Cardiac muscle cell (in vitro differentiated cells and primary cell): ENCODE data around the gene ARID1A. TPM values are rescaled to one million over a fixed set of nuclear protein-coding genes. Genes with fewer than 3 reads are reported as not detected.
A peak's percentile ranks its signal among the peaks of the same experiment; 100 is the strongest.
"Not testable (repeated sequence)": the region's sequence is repeated elsewhere in the genome, so short reads cannot be mapped to it uniquely, and the experiment has no call there.

ENCODE experiments used
- DNase-seq, 2 donors: peaks; one replicate each; pipeline versions ENCODE4 v3.0.0 to v3.0.0-alpha.2; 2010 to 2017; ENCODE audit warnings: low read depth in 1 of 2, low spot score in 1 of 2
- H3K27ac ChIP-seq: fragments of 200-600 bp; sonication (generic); 2 replicates; pipeline ENCODE4 v1.5.1; 2016
- H3K27me3 ChIP-seq: fragments of 200-600 bp; sonication (generic); 2 replicates; pipeline ENCODE4 v1.6.0; 2016; ENCODE audit warnings: control low read depth
- H3K36me3 ChIP-seq: fragments of 200-600 bp; sonication (generic); 2 replicates; pipeline ENCODE4 v1.5.1; 2016; ENCODE audit warnings: control low read depth
- H3K4me1 ChIP-seq: fragments of 200-600 bp; sonication (generic); 2 replicates; pipeline ENCODE4 v1.8.1; 2017; ENCODE audit warnings: low read depth, mild to moderate bottlenecking, mixed run types
- H3K4me3 ChIP-seq: fragments of 200-600 bp; sonication (generic); 2 replicates; pipeline ENCODE4 v1.5.1; 2016; ENCODE audit warnings: mild to moderate bottlenecking
- H3K9me3 ChIP-seq: fragments of 200-600 bp; sonication (generic); 2 replicates; pipeline ENCODE4 v1.5.1; 2017; ENCODE audit warnings: low read depth, mild to moderate bottlenecking, control low read depth
- polyA plus RNA-seq: library from polyadenylated mRNA; unstranded; fragments of >200 nt; fragmentation: Nextera tagmentation; extraction: Ambion mirVana; gene quantifications from 2 replicates; pipeline ENCODE4 v1.2.1, GENCODE V29; 2016
- total RNA-seq: library from RNA; depleted of rRNA; stranded (reverse); fragments of >200 nt; gene quantifications from 2 replicates; pipeline ENCODE4 v1.2.3, GENCODE V29; 2016
- TF ChIP-seq, protein P1 (sequence below): IDR thresholded peaks from 2 replicates; pipeline ENCODE4 v1.5.1; 2012; ENCODE audit warnings: low read depth, mild to moderate bottlenecking, low read length

Gene ARID1A
- total and polyA plus RNA-seq, 2 experiments from 2014 or later, result 28.5 to 93.3 TPM

DNA sequence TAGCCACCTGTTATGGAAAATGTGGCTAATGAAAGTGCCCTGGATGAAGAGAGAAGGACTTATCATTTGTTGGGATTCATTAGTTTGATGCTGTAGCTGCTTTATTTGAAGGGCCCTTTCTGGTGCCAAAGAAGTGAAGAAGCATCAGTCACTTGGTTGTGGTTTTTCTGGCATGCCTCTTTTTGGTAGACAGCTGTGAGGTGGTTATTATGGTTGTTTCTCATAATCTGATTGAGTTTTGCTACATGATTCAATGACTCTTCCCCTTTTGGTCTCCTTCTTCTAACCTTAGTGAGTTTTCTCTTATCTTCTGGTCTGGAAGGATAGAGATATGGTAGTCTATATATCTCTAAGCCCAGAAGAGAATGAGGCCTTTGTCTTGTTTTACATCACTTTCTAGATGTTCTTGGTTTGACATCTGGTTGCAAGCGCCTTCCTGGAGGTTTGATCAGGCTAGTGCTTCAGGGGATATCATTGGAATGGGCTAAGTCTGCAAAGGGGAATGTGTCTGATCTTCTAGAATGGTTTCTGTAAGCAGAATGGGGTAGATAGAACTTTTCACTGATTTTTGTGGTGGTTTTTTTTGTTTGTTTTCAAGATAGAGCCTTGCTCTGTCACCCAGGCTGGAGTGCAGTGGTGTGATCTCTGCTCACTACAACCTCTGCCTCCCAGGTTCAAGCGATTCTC is 26.0 kb downstream of the ARID1A start:
- Histone ChIP-seq H3K36me3 (no peaks in the 10 kb centered on the region), H3K9me3 (no peaks in the 10 kb centered on the region), H3K4me1 (peaks cover 54% of the 10 kb centered on the region), H3K27ac (peak overlapping the region; percentile 85), H3K27me3 (no peaks in the 10 kb centered on the region), H3K4me3 (no peak overlapping the region)
- no peak for DNase-seq
- TF ChIP-seq, protein P1, sequence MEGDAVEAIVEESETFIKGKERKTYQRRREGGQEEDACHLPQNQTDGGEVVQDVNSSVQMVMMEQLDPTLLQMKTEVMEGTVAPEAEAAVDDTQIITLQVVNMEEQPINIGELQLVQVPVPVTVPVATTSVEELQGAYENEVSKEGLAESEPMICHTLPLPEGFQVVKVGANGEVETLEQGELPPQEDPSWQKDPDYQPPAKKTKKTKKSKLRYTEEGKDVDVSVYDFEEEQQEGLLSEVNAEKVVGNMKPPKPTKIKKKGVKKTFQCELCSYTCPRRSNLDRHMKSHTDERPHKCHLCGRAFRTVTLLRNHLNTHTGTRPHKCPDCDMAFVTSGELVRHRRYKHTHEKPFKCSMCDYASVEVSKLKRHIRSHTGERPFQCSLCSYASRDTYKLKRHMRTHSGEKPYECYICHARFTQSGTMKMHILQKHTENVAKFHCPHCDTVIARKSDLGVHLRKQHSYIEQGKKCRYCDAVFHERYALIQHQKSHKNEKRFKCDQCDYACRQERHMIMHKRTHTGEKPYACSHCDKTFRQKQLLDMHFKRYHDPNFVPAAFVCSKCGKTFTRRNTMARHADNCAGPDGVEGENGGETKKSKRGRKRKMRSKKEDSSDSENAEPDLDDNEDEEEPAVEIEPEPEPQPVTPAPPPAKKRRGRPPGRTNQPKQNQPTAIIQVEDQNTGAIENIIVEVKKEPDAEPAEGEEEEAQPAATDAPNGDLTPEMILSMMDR, result no peak

DNA sequence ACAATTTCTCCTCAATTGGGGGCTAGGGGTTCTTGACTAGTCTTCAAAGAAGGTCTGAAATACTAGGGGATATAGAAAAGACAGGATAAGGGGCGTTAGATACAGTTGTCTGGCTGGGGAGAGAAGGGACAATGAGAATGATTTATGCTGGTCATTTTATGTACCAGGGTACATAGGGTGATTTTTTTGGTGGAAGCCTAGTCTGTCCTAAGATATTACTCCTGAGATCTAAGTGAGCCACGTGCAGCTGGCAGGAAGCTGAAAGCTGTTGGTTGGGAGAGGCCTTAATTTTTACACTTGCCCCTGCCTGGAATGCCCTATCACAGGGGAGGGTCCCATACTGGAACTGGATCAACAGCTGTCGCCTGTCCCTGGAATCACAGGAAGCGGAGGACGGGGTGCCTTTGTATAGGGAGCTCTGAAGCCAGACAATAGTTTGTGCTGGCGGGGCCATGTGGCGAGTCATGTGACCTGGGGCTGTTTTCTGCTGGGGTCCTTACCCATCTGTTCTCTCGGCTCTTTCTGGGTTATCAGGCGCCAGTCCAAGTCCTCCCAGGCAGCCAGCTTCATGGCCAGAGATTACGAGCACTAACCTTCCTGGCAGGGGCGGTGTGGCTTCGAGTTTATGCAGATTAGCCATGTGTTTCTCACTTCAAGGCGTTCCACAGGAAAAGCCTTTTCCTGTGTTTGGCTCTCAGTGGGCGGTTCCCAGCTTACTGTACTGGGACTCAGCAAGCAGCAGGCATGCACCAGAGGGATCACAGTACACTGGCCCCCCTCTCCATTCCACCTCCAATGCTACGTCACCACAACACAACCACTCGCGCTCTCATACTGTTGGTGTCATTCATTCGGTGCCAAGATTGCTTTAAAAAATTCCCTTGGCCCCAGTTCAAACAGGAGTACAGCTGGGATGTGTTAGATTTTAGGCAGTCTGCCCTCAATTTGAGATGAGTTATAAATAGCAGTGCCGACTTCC is 27.5 kb downstream of the ARID1A start:
- peak; percentile 94 to 100 for DNase-seq
- H3K27ac ChIP-seq, result peak overlapping the region; percentile 85
- H3K4me1 ChIP-seq, result peaks cover 59% of the 10 kb centered on the region
- no peaks in the 10 kb centered on the region for H3K36me3 ChIP-seq
- H3K9me3 ChIP-seq, result no peaks in the 10 kb centered on the region
- H3K27me3 ChIP-seq, result no peaks in the 10 kb centered on the region
- TF ChIP-seq, protein P1, result peak; percentile 14
- H3K4me3 ChIP-seq, result no peak overlapping the region

- Histone ChIP-seq H3K36me3 (no peaks in the 10 kb centered on the region), H3K27me3 (no peaks in the 10 kb centered on the region), H3K27ac (peak overlapping the region; percentile 85), H3K4me1 (peaks cover 64% of the 10 kb centered on the region), H3K4me3 (no peak overlapping the region), H3K9me3 (no peaks in the 10 kb centered on the region)
- DNase-seq, result no peak
- TF ChIP-seq, protein P1, result no peak
These were observed 28.3 kb downstream of the ARID1A start for GRCh38 chr1:26724118-26724517.

DNA sequence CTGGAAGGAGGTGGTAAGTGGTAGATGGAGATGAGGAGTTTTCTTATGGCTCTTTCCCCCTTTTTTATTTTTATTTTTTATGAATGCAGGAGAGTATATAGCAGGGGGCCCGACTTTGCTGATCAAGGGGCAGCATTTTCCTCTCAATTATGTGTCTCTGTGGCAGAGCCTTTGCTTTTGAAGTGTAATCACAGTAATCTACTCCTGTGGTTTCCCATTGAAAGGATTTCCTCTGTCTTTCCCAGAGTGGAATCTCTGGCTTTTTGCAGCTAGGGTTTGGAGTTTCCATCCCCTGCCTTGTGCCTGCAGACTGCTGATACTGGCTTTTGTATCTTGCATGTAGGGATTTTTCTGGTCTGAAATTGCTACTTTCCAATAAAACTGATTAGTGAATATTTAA is 29.1 kb downstream of the ARID1A start:
- Histone ChIP-seq H3K9me3 (no peaks in the 10 kb centered on the region), H3K4me3 (no peak overlapping the region), H3K4me1 (peaks cover 64% of the 10 kb centered on the region), H3K27ac (peak overlapping the region; percentile 85), H3K27me3 (no peaks in the 10 kb centered on the region), H3K36me3 (peaks cover 2% of the 10 kb centered on the region)
- no peak for DNase-seq
- TF ChIP-seq, protein P1, result no peak

DNA sequence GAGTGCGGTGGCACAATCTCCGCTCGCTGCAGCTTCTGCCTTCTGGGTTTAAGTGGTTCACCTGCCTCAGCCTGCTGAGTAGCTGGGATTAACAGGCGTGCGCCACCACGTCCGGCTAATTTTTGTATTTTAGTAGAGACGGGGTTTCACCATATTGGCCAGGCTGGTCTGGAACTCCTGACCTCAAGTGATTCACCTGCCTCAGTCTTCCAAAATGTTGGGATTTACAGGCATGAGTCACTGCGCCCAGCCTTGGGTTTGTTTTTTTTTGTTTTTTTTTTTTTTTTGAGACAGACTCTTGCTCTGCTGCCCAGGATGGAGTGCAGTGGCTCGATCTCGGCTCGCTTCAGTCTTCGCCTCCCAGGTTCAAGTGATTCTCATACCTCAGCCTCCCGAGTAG is 30.1 kb downstream of the ARID1A start:
- H3K36me3 ChIP-seq, DNase-seq, H3K27me3 ChIP-seq, H3K9me3 ChIP-seq, H3K4me3 ChIP-seq: not testable (repeated sequence)
- Histone ChIP-seq H3K27ac (peak overlapping the region; percentile 61), H3K4me1 (peaks cover 64% of the 10 kb centered on the region)

GRCh38 chr1:26726784-26727183 is 31.0 kb downstream of the ARID1A start:
- H3K4me3 ChIP-seq, result no peak overlapping the region
- DNase-seq, result no peak
- H3K27ac ChIP-seq, result peak overlapping the region; percentile 61
- H3K27me3 ChIP-seq, result no peaks in the 10 kb centered on the region
- H3K4me1 ChIP-seq, result peaks cover 66% of the 10 kb centered on the region
- no peaks in the 10 kb centered on the region for H3K9me3 ChIP-seq
- H3K36me3 ChIP-seq, result peaks cover 18% of the 10 kb centered on the region
- TF ChIP-seq, protein P1, result no peak
